ENCODE data around the gene POLRMT. TPM values are rescaled to one million over a fixed set of nuclear protein-coding genes. Genes with fewer than 3 reads are reported as not detected.

Gene POLRMT
- total RNA-seq, 2 donors from 2014 or later: 34.7 to 106 TPM

DNA sequence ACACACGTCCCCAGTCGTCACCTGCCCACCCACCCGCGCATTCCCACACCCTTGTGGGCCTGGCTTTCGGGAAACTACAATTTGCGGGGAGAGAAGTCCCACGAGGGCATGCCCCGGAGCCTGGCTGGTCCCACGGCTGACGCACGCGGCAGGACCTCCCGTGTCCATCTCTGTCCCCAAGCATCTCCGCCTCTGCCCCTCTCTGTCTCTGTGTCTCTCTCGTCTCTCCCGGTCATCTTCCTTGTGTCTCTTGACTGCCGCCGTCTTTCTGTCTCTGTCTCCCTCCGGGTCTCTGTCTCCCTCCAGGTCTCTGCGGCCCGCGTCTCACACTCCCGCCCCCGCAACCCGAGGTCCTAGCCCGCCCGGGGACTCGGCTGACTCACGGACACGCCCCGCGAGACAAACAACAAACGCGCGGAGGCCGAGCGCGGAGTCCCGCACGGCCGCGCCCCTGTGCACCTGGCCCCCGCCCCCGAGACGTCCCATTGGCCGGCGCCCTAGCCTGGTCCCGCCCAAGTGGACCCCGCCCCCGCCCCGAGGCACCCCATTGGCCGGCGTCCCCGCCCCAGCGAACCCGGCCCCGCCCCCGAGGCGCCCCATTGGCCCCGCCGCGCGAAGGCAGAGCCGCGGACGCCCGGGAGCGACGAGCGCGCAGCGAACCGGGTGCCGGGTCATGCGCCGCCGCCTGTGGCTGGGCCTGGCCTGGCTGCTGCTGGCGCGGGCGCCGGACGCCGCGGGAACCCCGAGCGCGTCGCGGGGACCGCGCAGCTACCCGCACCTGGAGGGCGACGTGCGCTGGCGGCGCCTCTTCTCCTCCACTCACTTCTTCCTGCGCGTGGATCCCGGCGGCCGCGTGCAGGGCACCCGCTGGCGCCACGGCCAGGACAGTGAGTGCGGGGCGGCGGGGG is 6.2 kb upstream of the POLRMT start, which contains the start of gene FGF22:
TSS of gene FGF22 (plus strand) at position 627 of the 908 bp plus-strand sequence. CDS start at position 674, 47 bp downstream.
- 7% methylated on average over 74 of the region's 109 CpGs for WGBS
- Histone ChIP-seq H3K27me3 (replicated peaks; ENCODE audit: insufficient read depth) (no peaks in the 10 kb centered on the region), H3K36me3 (no peaks in the 10 kb centered on the region), H3K4me1 (replicated peaks) (no peaks in the 10 kb centered on the region), H3K27ac (no peak within 1 kb of the TSS), H3K4me3 (peak within 1 kb of the TSS; percentile 35 to 39), H3K9me3 (no peaks in the 10 kb centered on the region)
- DNase-seq (ENCODE audit: low spot score): peak; percentile 93
- intact Hi-C loops (cut with DNase I): no loop called here
- TF ChIP-seq, protein P1, sequence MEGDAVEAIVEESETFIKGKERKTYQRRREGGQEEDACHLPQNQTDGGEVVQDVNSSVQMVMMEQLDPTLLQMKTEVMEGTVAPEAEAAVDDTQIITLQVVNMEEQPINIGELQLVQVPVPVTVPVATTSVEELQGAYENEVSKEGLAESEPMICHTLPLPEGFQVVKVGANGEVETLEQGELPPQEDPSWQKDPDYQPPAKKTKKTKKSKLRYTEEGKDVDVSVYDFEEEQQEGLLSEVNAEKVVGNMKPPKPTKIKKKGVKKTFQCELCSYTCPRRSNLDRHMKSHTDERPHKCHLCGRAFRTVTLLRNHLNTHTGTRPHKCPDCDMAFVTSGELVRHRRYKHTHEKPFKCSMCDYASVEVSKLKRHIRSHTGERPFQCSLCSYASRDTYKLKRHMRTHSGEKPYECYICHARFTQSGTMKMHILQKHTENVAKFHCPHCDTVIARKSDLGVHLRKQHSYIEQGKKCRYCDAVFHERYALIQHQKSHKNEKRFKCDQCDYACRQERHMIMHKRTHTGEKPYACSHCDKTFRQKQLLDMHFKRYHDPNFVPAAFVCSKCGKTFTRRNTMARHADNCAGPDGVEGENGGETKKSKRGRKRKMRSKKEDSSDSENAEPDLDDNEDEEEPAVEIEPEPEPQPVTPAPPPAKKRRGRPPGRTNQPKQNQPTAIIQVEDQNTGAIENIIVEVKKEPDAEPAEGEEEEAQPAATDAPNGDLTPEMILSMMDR (IDR thresholded peaks at IDR 0.05): peak in 1 of 4 experiments; percentile 22
- no peak for TF ChIP-seq POLR2AphosphoS5 (IDR thresholded peaks at IDR 0.05)

DNA sequence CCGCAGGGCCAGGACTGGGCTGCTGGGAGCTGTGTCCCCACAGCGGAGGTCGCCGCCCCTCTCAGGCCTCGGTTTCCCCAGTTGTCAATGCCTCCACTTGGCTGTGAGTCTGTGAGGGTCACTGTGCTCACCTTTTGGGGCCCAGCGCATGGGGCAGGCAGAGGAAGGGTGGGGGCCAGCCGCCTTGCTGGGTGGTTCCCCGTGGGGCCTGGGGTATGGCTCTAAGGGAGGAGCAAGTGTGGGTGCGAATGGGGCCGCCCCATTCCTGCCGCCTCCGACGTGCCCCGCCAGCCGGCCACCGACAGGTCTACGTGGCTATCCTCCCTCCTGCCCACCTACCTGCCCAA is 5.5 kb upstream of the POLRMT start:
- TF ChIP-seq POLR2AphosphoS5 (IDR thresholded peaks at IDR 0.05): no peak
- no peak for TF ChIP-seq POLR2A (IDR thresholded peaks at IDR 0.05)
- TF ChIP-seq, protein P1 (IDR thresholded peaks at IDR 0.05): no peak
- H3K27me3 ChIP-seq (replicated peaks; ENCODE audit: insufficient read depth): no peaks in the 10 kb centered on the region
- 58% methylated on average over 17 of the region's 17 CpGs for WGBS
- H3K4me3 ChIP-seq: peak overlapping the region; percentile 23 to 39
- no peaks in the 10 kb centered on the region for H3K4me1 ChIP-seq (replicated peaks)
- no peaks in the 10 kb centered on the region for H3K9me3 ChIP-seq
- intact Hi-C loops (cut with DNase I): no loop called here
- DNase-seq (ENCODE audit: low spot score): no peak
- H3K27ac ChIP-seq: no peak overlapping the region
- H3K36me3 ChIP-seq: no peaks in the 10 kb centered on the region

DNA sequence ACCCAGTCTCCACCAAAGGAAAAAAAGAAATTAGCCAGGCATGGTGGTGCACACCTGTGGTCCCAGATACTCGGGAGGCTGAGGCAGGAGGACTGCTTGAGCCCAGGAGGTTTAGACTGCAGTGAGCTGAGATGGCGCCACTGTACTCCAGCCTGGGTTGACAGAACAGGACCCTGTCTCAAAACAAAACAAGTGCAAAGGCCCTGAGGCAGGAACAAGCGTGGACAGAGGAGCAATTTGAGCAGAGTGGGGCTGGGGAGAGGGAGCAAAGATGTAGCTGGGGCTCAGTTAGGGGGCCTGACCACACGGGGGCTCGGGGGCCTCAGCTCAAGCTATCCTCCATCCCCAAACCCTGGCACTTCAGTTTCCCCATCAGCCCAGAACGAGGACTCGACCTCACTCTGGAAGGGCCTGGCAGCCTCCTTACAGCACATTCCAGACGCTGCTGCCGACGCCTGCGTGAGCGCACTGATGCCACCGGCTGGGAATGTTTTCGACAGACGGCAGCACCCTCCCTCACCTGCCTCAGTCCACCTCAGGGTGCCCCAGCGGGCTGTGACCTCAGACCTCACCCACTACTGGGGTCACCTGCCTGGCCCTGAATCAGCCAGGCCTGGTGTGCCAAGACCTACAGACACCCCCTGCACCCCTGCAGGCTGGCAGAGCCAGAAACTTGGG is 1.8 kb upstream of the POLRMT start:
- no peaks in the 10 kb centered on the region for H3K4me1 ChIP-seq (replicated peaks)
- WGBS: 91% methylated on average over 16 of the region's 16 CpGs
- intact Hi-C loops (cut with DNase I): no loop called here

DNA sequence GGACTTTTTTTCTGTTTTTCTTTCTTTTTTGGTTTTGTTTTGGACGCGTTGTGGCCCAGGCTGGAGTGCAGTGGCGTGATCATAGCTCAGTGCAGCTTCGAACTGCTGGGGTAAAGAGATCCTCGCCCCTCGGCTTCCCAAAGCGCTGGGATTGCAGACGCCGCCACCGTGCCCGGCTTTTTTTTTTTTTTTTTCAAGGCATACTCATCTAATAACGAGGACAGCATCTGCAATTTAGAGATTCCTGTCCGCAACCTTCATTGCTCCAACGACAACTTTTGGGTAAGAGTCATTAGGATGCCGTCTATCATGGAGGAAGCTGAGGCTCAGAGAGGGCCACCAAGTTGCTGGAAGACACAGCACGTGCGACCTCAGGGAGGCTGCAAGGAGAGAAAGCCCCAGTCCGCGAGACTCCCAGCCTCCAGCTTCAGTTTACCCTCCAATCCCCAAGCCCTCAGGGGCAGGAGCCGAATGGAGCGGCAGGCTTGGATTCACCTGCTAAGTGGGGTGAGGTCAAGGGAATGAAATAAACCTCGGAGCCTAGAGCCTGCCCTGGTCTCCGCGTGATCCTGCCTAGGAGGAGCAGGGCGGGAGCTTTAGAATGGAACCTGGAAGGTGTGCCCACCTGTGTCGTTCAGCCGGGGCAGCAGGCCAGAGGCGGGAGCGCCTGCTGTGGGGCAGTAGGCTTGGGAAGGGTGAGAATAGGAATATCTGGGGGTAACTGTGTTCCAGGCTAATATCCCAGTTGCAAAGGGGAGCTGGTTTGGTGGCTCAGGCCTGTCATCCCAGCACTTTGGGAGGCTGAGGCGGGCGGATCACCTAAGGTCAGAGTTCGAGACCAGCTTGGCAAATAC is 676 bp upstream of the POLRMT start:
- TF ChIP-seq POLR2A (IDR thresholded peaks at IDR 0.05) (no peak), POLR2AphosphoS5 (IDR thresholded peaks at IDR 0.05) (no peak)
- TF ChIP-seq, protein P1 (IDR thresholded peaks at IDR 0.05): no peak
- no peak for DNase-seq (ENCODE audit: low spot score)
- intact Hi-C loops (cut with DNase I): no loop called here
- H3K27ac ChIP-seq: peak overlapping the region in 1 of 2 donors; percentile 50
- no peaks in the 10 kb centered on the region for H3K9me3 ChIP-seq
- no peaks in the 10 kb centered on the region for H3K4me1 ChIP-seq (replicated peaks)
- WGBS: 18% methylated on average over 32 of the region's 32 CpGs
- no peaks in the 10 kb centered on the region for H3K36me3 ChIP-seq
- H3K4me3 ChIP-seq: peak overlapping the region; percentile 59 to 89
- H3K27me3 ChIP-seq (replicated peaks; ENCODE audit: insufficient read depth): no peaks in the 10 kb centered on the region

More for the DNA sequence above, 1.8 kb upstream of the POLRMT start:
- Histone ChIP-seq H3K27me3 (replicated peaks; ENCODE audit: insufficient read depth) (no peaks in the 10 kb centered on the region), H3K4me3 (no peak overlapping the region), H3K36me3 (no peaks in the 10 kb centered on the region), H3K27ac (no peak overlapping the region), H3K9me3 (no peaks in the 10 kb centered on the region)
- TF ChIP-seq POLR2A (IDR thresholded peaks at IDR 0.05): no peak
- TF ChIP-seq, protein P1 (IDR thresholded peaks at IDR 0.05): no peak
- no peak for TF ChIP-seq POLR2AphosphoS5 (IDR thresholded peaks at IDR 0.05)
- no peak for DNase-seq (ENCODE audit: low spot score)

All from prostate gland (tissue), 2 donors.